GM12872 (cell line): ENCODE measurements around the gene PARD3.
A peak's percentile ranks its signal among the peaks of the same experiment; 100 is the strongest.

Experiments used
- TF ChIP-seq, protein P1 (sequence below): IDR thresholded peaks from 3 replicates; pipeline ENCODE4 v1.5.1; 2011; ENCODE audit warnings: low read depth, mild to moderate bottlenecking, low read length, moderate library complexity; ENCODE audit not compliant: insufficient read depth

Gene PARD3

DNA sequence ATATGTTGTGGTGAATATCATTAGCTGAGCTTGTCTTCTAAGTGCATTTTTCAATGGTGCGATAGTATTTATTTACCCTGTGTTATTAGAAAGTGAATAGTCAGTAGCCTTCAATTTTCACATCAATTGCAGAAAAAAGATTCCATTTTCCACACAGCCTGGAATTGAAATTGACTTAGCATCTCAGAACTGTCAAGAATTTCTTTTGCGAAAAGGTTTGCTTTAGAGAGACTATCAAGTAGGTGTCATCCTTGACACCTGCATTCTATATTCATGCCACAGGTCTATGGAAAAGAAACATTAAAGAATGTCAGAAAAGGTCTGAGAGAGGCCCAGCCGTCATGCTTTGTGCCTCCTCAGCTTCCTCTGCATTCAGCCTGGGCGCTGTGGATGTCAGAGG lies 504.9 kb downstream of the PARD3 start:
- TF ChIP-seq, protein P1, sequence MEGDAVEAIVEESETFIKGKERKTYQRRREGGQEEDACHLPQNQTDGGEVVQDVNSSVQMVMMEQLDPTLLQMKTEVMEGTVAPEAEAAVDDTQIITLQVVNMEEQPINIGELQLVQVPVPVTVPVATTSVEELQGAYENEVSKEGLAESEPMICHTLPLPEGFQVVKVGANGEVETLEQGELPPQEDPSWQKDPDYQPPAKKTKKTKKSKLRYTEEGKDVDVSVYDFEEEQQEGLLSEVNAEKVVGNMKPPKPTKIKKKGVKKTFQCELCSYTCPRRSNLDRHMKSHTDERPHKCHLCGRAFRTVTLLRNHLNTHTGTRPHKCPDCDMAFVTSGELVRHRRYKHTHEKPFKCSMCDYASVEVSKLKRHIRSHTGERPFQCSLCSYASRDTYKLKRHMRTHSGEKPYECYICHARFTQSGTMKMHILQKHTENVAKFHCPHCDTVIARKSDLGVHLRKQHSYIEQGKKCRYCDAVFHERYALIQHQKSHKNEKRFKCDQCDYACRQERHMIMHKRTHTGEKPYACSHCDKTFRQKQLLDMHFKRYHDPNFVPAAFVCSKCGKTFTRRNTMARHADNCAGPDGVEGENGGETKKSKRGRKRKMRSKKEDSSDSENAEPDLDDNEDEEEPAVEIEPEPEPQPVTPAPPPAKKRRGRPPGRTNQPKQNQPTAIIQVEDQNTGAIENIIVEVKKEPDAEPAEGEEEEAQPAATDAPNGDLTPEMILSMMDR = no peak

DNA sequence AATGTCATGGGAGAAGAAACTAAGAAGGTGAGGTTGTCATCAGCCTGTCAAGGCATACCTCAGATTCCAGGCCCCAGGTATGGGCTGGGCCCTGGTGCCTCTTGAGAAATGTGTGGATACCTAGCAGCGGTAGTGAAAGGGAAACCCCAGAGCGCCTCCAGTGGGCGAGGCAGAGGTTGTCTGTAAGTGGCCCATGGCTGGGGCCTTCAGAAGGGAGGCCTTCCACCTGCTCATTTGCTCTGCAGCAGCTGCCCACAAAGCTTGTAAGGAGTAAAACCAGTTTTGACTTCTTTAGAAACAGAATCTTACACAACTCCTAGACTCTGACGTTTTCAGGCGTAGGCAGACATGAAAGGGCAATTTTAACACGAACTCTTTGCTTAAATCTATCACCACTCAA lies 509.9 kb downstream of the PARD3 start:
- TF ChIP-seq, protein P1 = peak; percentile 60

DNA sequence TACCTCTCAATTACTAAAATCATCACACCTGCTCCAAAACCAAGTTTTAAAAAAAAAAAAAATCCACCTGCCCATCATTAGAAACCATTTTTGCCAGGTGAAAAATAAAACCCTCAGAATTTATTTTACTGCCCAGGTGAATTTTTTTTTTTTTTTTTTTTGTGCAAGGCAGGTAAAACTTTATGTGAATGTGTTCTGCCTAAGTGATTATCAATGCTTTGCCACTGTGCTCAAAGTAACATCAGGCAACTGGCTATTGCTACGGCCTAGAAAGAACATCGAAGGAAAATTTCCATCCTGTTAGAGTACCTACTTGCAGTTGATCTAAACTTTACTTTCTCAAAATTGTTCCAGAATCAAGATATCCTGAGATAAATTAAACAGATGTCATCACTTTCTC lies 512.1 kb downstream of the PARD3 start:
- TF ChIP-seq, protein P1 = no peak

DNA sequence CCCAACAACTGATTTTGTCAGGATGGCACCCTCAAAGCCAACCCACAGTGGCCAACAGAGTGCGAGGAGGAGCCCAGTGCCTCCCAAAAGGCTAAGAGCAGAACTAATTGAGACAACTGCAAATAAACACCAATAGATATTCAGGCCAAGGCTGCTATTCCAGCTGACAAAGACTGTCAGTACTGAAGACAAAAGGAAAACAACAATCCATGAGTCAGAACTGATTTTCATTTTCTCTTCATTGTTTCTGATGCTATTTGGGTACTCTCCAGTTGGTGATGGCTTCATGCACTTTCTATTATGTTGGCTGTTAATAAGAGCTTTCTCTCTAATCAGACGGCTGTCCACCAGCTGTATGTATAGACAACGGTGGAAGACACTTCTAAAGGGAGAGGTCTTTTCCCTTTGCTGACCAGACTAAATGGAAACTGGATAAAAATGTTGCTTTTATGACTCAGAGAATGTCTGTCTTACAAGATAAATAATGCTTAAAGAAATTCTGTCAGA lies 515.9 kb downstream of the PARD3 start:
- TF ChIP-seq, protein P1 = no peak

DNA sequence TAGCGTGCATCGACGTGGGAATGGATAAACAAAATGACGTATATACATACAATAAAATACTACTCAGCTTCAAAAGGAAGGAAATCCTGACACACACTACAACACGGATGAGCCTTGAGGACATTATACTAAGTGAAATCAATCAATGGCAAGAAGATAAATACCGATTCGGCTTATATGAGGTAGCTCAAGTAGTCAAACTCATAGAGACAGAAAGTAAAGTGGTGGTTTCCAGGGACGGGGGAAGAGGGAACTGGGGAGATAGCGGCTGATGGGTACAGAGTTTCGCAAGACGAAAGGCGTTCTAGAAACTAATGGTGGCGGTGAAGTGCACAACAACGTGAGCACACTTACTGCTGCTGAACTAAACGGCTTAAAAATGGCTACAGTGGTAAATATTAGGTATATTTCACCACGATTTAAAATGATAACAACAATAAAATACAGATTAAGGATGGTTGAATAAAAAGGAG lies 516.7 kb downstream of the PARD3 start:
- TF ChIP-seq, protein P1 = no peak

DNA sequence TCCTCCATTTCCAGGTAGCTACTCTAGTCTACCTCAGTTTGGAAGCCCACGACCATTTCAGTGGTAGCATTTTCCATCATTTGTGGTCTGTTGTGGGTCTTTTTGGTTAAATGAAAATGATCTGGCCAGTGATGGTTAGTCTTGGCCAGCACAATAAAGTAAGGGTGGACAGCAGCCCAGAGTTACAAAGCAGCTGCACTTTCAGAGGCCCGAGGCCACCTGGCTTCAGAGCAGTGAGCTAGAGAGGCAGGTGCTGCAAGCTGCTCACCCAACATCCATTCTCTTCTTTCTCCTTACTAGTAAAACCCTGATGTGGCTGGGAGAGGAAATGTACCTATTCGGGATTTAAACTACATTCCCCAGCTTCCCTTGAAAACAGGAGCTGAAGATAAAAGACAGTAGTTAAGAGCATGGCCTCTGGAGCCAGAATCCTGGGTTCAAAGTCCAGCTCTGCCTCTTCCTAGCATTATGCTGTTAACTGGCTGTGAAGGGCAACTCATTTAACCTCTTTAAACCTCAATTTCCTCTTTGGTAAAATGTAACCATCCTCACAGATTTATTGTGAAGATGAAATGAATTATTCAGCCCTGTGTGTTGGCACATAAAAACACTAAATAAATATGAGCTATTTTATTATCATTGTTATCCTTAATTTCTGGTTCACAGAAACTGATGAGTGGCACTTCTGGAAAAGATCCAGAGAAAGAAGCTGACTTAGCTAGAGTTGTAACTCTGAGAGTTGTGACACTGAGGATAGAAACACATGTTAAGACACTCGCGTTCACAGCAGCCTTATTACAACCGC lies 517.4 kb downstream of the PARD3 start:
- TF ChIP-seq, protein P1 = no peak

DNA sequence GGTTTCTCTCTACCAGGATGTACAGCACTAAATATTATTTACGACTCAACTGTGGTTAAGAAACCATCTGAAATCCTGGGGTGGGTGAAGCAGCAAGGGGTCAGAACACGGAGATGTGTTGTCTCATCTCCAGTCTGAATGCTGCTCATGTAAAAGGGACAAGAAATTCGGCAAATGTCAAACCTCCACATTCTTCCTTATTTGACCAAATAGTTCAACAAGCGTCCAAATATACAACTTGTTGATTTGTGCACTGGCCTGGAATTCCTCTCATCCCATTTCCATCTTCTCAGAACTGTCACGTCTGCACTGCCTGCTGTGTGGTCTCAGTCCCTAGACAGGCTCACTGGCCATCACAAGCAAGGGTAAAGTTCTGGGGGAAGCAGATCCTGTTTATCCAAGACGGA lies 520.0 kb downstream of the PARD3 start:
- TF ChIP-seq, protein P1 = no peak
